HepG2 (cell line): ENCODE measurements around the gene CACNA1C. TPM values are rescaled to one million over a fixed set of nuclear protein-coding genes. Genes with fewer than 3 reads are reported as not detected.

Experiments used
- ATAC-seq: fragments of 200-7000 bp; cut with Tn5 transposase; 3 replicates; pipeline ENCODE4 v1.9.1; 2020; ENCODE audit warnings: mild to moderate bottlenecking, moderate library complexity
- BruUV-seq: library from RNA; stranded (reverse); fragments of 400-500 nt; replicated peaks from 2 replicates; lab custom pipeline; 2021; lab: Mats Ljungman, UMichigan
- CTCF ChIA-PET: fragments of 300-600 bp; formaldehyde crosslinking; extraction: SDS; loops from one replicate; lab custom pipeline; 2021; ENCODE audit warnings: low total read pairs, inconsistent platforms, low intra/inter-chr PET ratio; lab: Yijun Ruan, JAX
- POLR2A ChIA-PET: fragments of 350-600 bp; sonication (Branson Sonifier 250); formaldehyde crosslinking; loops from one replicate; lab custom pipeline; 2020; ENCODE audit warnings: antibody characterized with exemption, inconsistent platforms; lab: Yijun Ruan, JAX
- DNase-seq: peaks from one replicate; pipeline ENCODE4 v3.0.0-alpha.2; 2015; ENCODE audit warnings: low spot score
- FAIRE-seq: peaks from 3 replicates; lab custom pipeline; 2011; peaks lifted over from hg19 to GRCh38; lab: Jason Lieb, UNC
- H2AFZ ChIP-seq: one replicate; pipeline ENCODE4 v1.6.1; 2011; ENCODE audit warnings: low read length, inconsistent platforms
- H3K27ac ChIP-seq: fragments of 300-600 bp; 3 replicates; pipeline ENCODE4 v1.8.0; 2011; ENCODE audit warnings: mixed run types, mild to moderate bottlenecking, mixed read lengths, low read length, inconsistent platforms; ENCODE audit not compliant: insufficient read depth; ENCODE audit errors: extremely low read length
- H3K27me3 ChIP-seq, 2 experiments: fragments of 200-600 bp in 1 of 2; 2 replicates in 1 of 2; 3 replicates in 1 of 2; pipeline versions ENCODE4 v1.6.0 to v1.8.0; 2011; ENCODE audit warnings: low read length in 2 of 2, mild to moderate bottlenecking in 2 of 2, moderate library complexity in 2 of 2, inconsistent platforms in 1 of 2; ENCODE audit not compliant: insufficient read depth in 2 of 2, control insufficient read depth in 1 of 2
- H3K36me3 ChIP-seq, 2 experiments: fragments of 200-600 bp in 1 of 2; replicated peaks in 1 of 2; 2 replicates in 1 of 2; 3 replicates in 1 of 2; pipeline versions ENCODE4 v1.5.1 to v1.8.0; 2011; ENCODE audit warnings: low read length in 2 of 2, inconsistent platforms in 1 of 2; ENCODE audit not compliant: insufficient read depth in 2 of 2, control insufficient read depth in 1 of 2
- H3K4me1 ChIP-seq: 2 replicates; pipeline ENCODE4 v1.5.1; 2012; ENCODE audit warnings: low read length, inconsistent platforms; ENCODE audit not compliant: insufficient read depth
- H3K4me2 ChIP-seq: 2 replicates; pipeline ENCODE4 v1.6.0; 2011; ENCODE audit warnings: low read depth, low read length, inconsistent platforms
- H3K4me3 ChIP-seq, 3 experiments: fragments of 200-600 bp in 1 of 3; sonication (generic), shearing (Covaris generic) in 1 of 3; replicated peaks in 1 of 3; 2 replicates each; pipeline ENCODE4 v1.5.1; 2011 to 2016; ENCODE audit warnings: low read length in 3 of 3, inconsistent platforms in 2 of 3, low read depth in 2 of 3, mild to moderate bottlenecking in 2 of 3, control low read depth in 1 of 3, mixed read lengths in 1 of 3; ENCODE audit not compliant: insufficient read depth in 1 of 3
- H3K79me2 ChIP-seq: one replicate; pipeline ENCODE4 v1.6.1; 2011; ENCODE audit warnings: low read length, inconsistent platforms; ENCODE audit not compliant: insufficient read depth
- H3K9ac ChIP-seq: 2 replicates; pipeline ENCODE4 v1.6.0; 2011; ENCODE audit warnings: mild to moderate bottlenecking, low read depth, low read length, inconsistent platforms; ENCODE audit not compliant: insufficient read depth
- H3K9me3 ChIP-seq: 2 replicates; pipeline ENCODE4 v1.5.1; 2012; ENCODE audit warnings: mild to moderate bottlenecking, low read length
- H4K20me1 ChIP-seq: 2 replicates; pipeline ENCODE4 v1.6.0; 2011; ENCODE audit warnings: inconsistent platforms, mild to moderate bottlenecking, low read length, moderate library complexity; ENCODE audit not compliant: insufficient read depth
- CEBPB ChIP-seq: IDR thresholded peaks from 2 replicates; pipeline ENCODE4 v1.6.1; 2011; ENCODE audit warnings: low read depth, low read length, improper control_type of control experiment, borderline replicate concordance
- FOXP4 ChIP-seq: sonication (generic); formaldehyde crosslinking; IDR thresholded peaks from 2 replicates; pipeline ENCODE4 v1.4.0; 2020; ENCODE audit warnings: missing genetic modification reagents
- SRSF4 ChIP-seq: fragments of 200-400 bp; formaldehyde crosslinking; IDR thresholded peaks from one replicate; pipeline ENCODE4 v1.6.1; 2018; ENCODE audit warnings: mild to moderate bottlenecking, low read depth, low read length, moderate library complexity; ENCODE audit not compliant: poor library complexity, severe bottlenecking
- ZNF609 ChIP-seq: sonication (generic); formaldehyde crosslinking; IDR thresholded peaks from 2 replicates; pipeline ENCODE4 v1.4.0; 2020; ENCODE audit warnings: mild to moderate bottlenecking, missing genetic modification reagents, borderline replicate concordance
- whole genome bisulfite sequencing: methylation state at CpG from one replicate; pipeline ENCODE4 v1.1.6; 2017; ENCODE audit warnings: low lambda C conversion rate; 5-methylcytosine and 5-hydroxymethylcytosine counted together
- in situ Hi-C: cut with HindIII; loops from 2 replicates; pipeline ENCODE4 v1.10.0; 2017; ENCODE audit warnings: low pct_unique_long_range_greater_than_20kb; ENCODE audit not compliant: extremely low pct_ligation_motif_present
- intact Hi-C: fragments of 100-400 bp; cut with micrococcal nuclease; formaldehyde crosslinking; loops from one replicate; pipeline ENCODE4 v1.10.0; 2022; ENCODE audit not compliant: unreplicated experiment
- polyA plus RNA-seq, 8 experiments: library from polyadenylated mRNA; depleted of rRNA in 3 of 8; stranded (reverse) in 7 of 8; unstranded in 1 of 8; fragments of >200 nt; fragmentation: Illumina TruSeq in 4 of 8; extraction: Trizol in 4 of 8; gene quantifications; 2 replicates each; pipeline versions ENCODE4 v1.2.1 to v1.2.3, GENCODE V29; 2011 to 2016; ENCODE audit warnings: low read depth in 4 of 8, missing spikeins in 1 of 8, mixed read lengths in 1 of 8; ENCODE audit not compliant: insufficient read depth in 1 of 8
- total RNA-seq, 5 experiments: library from RNA; depleted of rRNA; stranded (reverse); fragments of >200 nt; fragmentation: Illumina TruSeq; extraction: Trizol; gene quantifications; 2 replicates each; pipeline ENCODE4 v1.2.3, GENCODE V29; 2016; ENCODE audit warnings: low read depth in 1 of 5

CACNA1C gene
- total and polyA plus RNA-seq, 2 of the 13 experiments (the other 11 are each of a cell fraction or from before 2014, with no cell fraction given) = not detected

GRCh38 chr12:2295941-2296461 lies 243.2 kb downstream of the CACNA1C start:
- no peaks in the 10 kb centered on the region for H4K20me1 ChIP-seq
- H3K27ac ChIP-seq = no peak overlapping the region
- TF ChIP-seq SRSF4 (no peak), CEBPB (no peak), FOXP4 (CRISPR knock-in tag) (no peak), ZNF609 (CRISPR knock-in tag) (no peak)
- no peaks in the 10 kb centered on the region for H3K79me2 ChIP-seq
- no peak overlapping the region for H3K9ac ChIP-seq
- H3K9me3 ChIP-seq = no peaks in the 10 kb centered on the region
- no peaks in the 10 kb centered on the region for H3K36me3 ChIP-seq
- H3K4me2 ChIP-seq = no peak overlapping the region
- H3K27me3 ChIP-seq = peaks cover 3 to 20% of the 10 kb centered on the region in 2 experiments; a peak in 4 of 5 replicates
- H3K4me3 ChIP-seq = no peak overlapping the region
- DNase-seq = no peak
- H3K4me1 ChIP-seq = no peaks in the 10 kb centered on the region
- H2AFZ ChIP-seq = no peak overlapping the region
- intact Hi-C loops = no loop called here
- no peak for FAIRE-seq
- BruUV-seq = no TSS peak
- in situ Hi-C loops = no loop called here
- CTCF ChIA-PET = no interaction called here
- POLR2A ChIA-PET = no interaction called here
- no peak for ATAC-seq
- WGBS = 1% methylated on average over 3 of the region's 3 CpGs
